GM19463 (cell line): ENCODE measurements around the gene SLC24A1.
"Not testable (repeated sequence)": the region's sequence is repeated elsewhere in the genome, so short reads cannot be mapped to it uniquely, and the experiment has no call there.

ENCODE experiments used
- ATAC-seq: cut with Tn5 transposase; IDR thresholded peaks from one replicate; pipeline ENCODE4 v1.9.1; 2021; ENCODE audit warnings: mild to moderate bottlenecking, moderate library complexity; ENCODE audit not compliant: unreplicated experiment

Gene SLC24A1

DNA sequence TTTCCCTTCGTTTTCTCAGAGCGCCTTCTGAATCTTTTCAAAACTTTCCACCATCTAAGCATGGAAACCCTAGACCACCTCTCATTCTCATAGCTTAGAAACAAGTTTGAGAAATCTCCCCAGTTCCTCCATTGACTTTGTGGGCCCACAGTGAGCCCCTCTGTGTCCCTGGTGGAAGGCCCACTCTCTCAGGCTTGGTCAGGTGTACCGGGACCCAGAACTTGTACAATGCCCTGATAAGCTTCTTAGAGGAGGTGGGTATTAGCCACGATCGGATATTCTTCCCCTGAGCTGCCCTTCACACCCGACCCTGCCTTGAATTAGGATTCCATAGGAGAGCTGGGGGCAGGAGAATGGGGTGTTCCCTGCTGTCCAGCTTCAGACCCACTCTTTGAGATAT is at the start of gene SLC24A1:
Gene SLC24A1, plus strand, starts transcription at position 301 of the 400 bp plus-strand sequence. CDS start 2,143 bp downstream, outside the sequence.
- ATAC-seq: no peak

DNA sequence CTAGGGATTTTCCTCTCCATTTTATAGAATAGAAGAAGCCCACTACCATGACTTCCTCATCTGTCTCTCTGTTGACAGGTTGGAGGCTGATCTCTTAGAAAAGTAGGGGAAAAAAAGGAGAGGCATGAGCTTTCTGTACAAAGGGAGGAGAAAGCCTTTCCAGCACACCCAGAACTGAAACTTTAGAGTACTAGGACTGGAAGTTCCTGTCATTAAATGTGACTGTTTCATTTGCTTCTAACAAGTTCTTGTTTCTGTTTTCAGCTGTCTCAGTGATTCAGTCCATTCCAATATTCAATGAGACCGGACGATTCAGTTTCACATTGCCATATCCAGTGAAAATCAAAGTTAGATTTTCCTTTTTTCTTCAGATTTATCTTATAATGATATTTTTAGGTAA is 49.8 kb upstream of the SLC24A1 start:
- ATAC-seq: no peak

DNA sequence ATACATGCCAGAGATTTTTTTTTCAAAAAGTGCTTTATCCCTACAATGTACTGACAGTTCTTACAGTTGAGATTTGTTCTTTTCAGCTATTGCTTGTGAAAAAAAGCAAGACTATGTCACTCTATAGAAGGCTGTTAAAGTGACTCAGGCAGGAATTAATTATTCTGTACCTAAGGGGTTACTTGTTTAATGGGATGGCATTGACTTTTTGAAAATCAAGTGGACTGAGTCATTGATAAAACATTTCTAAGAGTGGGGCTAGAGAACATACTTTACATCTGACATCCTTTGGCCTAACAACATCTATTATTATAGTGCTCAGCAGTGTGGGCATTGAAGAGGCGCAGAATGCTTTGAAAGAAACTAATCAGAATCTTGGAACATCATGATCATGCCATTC is 45.1 kb upstream of the SLC24A1 start:
- ATAC-seq: no peak

DNA sequence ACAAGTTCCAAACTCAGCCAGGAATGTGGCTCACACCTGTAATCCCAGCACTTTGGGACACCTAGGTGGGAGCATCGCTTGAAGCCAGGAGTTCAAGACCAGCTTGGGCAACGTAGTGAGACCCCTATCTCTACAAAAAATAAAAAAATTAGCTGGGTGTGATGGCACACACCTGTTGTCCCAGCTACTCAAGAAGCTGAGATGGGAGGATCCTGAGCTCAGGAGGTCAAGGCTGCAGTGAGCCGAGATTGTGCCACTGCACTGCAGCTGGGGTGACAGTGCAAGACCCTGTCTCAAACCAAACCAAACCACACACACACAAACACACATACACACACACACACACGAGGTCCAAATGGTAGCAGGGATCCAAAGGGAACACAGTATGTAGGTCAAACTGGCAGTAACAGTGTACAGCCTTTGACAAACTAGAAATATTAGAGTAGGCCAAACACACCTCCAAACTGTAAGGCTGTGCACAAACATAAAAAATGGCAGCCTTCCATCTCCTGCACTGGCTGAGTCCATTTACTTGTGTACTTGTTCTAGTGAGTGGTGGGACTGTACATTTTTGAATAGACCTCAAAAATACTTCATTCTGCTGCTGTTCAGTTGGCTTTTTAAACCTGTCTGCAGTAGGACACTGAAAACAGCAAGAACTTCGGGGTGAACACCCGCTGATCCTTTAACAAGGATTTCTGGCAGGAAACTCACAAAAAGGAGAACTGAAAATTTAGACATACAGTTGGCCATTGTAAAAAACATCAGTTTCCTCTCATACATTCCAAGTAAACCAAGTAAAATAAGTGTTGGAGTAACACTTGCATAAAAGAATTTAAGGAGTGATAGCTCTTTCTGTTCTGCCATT is 44.4 kb upstream of the SLC24A1 start:
- no peak for ATAC-seq

DNA sequence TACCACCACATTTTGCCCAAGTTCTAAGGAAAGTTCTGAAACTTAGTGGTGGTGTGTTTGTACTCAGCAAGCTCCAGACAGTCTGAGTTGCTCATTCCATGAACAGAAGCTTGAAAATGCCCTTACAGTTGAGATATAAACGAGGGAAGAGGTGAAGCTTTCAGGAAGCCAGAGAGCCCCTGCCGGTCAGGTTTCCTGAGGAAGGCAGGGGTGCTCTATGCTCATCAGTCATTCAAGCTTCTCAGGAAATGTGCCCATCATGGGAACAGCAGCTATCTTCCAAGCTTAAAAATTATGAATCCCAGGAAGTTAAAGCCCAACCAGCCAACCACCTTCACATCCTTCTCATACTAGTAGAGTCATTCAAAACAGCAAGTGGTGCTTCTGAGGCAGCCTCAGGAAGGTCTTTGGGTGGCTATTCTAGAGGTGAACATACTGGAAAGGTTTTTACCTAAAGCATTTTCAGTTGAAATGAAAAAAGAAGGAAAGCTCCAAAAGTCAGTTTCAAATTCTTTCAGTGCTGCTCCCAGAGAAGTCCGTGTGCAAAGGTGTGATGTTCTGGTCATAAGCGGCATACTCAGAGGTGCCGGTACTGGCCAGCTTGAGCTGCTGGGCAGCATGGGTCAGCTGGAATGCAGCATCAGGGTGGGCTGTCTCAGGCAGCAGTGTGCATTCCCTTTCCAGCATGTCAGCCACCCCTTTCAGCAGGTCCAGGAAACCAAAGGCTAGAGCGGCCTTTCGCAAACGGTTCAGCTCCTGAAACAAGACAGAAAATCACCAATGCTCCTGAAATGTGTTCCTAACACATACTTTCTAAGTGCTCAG is 42.6 kb upstream of the SLC24A1 start:
- ATAC-seq: no peak

DNA sequence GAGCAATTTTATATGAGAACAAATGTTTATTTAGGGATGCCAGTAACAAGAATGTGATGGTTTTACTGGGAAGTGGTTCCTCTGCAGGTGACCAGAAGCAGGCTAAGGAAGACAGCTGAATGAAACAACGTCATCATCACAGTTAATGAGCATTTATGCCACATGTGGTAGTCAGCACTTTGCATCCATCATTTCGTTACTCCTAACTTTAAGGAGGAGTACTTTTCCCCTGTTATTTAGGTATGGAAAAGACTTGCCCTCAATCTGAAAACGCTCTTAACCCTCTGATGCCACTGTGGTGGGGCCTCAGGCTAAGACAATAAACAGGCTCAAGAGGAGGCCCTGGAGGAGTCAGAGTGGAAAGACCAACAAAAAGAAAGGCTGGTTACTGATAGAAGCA is 42.0 kb upstream of the SLC24A1 start:
- ATAC-seq: no peak

DNA sequence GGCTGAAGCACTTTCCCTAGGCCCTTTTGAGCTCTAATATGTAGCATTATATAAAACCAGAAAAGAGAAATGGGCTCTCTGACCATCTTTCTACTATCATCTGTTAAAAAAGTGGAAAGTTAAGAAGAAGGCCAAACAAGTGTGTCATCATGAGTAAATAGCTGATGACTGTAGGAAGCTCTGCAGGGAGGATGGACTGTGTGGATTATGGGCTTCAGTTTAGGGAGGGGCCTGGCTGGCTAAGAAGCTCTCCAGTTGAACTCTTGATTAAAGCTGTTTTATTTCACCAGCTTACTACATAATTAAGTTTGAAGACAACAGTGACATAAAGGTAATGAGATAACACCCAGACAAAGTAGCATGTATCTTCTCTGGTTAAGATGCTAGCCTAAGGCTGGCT is 41.5 kb upstream of the SLC24A1 start:
- no peak for ATAC-seq

DNA sequence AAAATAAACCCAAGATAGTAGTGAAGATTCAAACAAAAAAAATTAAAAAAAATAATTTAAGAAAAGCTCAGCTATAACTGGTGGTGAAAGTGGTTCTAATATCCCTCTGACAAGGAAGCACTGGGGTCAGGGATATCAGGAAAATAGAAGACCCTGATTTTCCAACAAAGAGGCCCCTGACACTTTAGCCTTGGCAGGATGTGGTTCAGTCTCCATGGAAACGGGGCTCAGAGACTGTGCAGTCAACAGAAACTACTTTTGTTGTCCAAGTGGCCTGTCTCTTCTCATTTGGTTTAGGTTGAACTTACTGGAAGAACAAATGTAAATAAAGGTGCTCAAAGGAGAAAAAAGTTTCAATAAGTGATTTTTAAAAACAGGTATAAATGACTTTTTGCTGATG is 38.0 kb upstream of the SLC24A1 start:
- ATAC-seq: no peak

DNA sequence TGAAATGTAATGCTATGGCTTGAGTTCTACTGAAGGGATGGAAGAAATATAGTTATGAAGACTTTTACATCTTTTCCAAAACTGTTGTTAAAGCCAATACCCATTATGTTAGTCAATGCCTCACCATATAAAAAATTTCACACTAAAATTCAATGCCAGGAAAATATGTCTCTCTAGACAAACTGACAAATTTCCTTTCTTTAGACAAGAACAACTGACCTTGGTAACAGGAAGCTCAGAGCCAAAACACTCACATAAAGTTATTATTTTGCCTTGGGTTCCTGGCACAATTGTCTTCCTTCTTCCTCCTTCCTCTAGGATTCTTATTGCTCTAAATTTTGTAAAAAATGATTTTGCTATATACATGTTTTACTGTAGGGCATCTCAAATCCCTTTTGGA is 37.5 kb upstream of the SLC24A1 start:
- no peak for ATAC-seq

DNA sequence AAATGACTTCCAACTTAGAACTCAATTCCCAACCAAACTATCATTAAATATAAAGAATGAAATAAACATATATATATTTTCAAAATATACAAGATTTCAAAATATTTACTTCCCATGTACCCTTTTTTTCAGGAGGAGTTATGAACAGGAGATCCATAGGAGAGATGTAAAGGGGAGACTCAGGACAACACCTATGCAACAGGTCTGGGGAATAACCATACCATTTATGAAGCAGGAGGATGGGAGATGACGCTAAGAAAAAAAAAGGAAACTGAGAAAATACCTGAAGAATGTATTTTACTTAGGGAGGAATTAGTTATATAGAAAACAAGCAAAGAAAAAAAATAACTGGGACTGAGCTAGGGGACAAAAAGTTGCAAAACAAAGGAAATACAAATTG is 34.6 kb upstream of the SLC24A1 start:
- no peak for ATAC-seq

DNA sequence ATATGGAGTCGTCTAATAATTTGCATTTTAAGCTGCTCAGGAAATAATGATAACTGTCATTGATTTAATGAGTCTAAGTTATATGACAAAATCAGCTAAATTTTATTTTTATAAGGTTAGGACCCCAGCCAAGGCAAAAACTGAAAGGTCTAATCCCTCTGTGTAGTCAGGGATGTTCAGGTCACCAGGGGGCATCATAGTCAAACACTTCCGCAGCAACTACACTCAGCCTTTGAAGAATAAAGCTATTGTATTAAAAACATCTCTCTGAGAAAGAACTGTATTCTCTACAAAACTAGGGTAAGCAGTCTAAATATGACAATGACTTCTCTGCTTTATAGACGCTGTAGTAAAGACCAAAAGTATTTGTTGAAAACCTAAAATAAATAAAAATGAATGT is 25.8 kb upstream of the SLC24A1 start:
- no peak for ATAC-seq

DNA sequence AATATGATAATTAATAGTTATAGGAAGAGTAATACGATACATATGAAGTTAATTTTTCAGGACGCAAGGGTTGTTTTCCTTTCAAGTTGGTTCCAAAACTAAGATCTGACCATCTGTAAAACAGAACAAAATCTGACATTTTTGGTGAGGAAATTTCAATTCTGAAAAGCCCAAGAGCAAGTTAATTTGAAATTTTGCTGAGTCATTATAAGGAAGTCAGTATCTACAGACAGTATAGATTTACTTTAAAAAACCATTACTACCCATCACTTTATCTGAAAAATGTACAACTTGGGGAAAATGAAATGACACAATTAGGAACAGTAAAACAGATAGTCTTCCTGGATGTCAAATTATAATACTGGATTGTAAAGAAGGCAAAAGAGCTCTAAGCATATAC is 23.3 kb upstream of the SLC24A1 start:
- no peak for ATAC-seq

DNA sequence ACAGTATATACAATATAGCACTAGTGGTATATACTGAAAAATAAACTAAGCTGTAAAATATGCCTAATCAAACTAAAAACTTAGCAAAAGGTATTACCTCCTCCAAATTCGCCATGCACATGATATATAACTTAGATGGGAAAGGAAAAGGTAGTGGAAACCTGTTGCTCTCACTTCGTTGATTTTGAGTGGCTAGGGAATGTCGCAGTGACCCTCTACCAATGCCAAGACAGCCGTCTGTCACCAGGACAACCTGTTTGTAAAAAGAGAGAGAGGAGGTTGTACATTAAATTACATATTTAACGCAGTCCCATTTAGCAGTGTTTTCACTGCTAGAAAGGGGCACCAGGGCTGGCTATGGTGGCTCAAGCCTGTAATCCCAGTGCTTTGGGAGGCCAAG is 22.1 kb upstream of the SLC24A1 start:
- ATAC-seq: no peak

DNA sequence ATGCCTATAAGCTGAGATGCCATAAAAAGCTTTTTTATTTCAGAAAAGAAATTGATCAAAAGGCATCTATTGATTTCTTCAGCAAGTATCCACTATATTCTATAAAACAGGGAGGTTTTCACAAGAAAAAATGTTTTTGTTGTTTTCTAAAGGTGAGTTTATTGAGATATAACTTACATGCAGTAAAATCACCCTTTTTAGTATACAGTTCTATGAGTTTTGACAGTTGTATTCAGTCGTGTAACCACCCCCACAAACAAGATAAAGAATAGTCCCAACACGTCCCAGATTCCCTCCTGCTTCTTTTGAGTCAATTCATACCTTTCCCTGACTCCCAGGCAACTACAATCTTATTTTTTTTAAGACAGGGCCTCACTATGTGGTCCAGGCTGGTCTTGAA is 18.6 kb upstream of the SLC24A1 start:
- no peak for ATAC-seq

DNA sequence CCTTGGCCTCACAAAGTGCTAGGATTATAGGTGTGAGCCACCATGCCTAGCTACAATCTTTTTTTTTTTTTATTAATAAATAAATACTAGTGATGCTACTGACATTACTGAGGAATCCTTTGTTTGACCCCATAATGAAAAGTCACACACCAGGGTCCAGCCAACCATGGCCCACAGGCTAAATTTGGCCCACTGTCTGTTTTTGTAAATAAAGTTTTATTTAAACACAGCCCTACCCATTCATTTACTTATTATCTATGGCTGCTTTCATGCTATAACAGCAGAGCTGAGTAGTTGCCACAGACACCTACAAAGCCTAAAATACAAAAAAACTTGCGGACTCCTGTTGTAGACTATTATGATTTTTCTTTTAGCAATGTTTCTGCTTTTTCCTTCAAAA is 18.2 kb upstream of the SLC24A1 start:
- ATAC-seq: no peak

DNA sequence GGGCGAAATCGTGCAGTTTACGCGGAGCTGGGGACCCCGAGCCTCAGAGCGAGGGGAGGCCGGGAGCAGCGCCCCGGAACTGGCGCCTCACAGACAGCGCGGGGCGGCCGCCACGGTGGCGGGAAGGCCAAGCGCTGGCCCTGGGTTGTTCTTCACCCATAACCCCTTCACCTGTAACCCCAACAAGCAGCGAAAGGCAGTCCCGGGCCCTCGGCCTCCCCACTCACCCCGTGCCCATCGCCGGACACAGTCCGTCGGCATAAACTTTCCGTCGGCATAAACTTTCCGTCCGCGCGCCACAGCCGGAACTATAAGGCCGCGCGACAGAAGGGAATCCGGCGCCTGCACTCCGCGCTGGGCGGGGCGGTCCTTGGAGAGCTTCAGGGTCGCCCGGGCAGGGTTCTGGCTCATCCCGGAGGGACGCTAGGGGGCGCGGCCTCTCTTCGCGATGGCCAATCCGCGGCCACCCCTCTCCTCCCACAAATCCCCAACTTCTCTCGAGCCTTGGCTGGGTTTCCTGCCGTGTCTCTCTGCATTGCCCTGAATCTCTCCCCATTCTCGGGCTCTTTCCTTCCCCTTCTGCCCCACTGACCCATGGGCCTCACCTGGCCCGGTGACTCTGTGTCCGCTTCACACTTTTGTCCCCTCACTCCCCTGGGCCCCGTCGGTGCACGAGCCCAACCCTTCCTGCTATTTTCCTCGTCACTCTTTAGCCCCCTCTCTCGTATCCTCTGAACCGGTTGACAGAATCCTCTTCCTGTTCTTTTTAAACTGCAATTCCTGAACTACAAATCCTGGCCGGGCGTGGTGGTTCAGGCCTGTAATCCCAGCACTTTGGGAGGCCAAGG is 10.6 kb upstream of the SLC24A1 start, which contains the start of gene INTS14:
Gene INTS14, minus strand, starts transcription at position 261 of the 848 bp plus-strand sequence. CDS start 3,751 bp downstream, outside the sequence.
- ATAC-seq: peak; percentile 98

DNA sequence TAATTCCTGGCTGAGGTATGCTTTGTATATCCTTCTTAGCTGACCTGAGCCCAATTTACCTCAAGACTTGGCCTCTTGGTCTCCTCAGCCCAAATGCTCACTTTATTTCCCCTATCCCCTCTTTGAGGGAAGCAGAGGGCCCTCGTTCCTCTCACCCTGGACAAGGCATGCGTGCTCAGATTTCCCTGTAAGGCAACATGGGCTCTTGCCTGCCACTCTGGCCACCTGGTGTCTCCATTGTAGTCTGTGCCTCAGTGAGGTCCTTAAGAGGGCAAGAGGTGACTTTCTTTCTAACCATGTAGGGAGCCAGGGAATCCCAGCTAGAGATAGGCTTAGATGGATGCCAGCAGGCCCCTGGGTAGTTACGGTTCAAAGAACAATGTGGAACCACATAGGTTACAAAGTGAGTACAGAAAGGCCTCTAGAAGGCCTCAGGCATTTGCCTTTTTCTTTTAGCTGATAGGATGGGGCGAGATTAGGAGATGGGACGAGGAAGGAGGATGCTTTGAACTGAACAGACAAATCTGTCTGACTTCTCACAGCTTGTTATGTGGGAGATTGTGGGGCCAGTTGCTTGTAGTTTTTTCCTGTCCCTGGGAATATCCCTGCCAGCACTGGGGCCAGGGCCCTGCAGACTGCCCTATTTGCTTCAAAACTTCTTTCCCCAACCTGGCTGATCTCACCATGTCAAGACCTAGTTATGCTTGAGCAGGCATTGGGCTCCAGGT is 9.7 kb upstream of the SLC24A1 start:
- ATAC-seq: no peak

DNA sequence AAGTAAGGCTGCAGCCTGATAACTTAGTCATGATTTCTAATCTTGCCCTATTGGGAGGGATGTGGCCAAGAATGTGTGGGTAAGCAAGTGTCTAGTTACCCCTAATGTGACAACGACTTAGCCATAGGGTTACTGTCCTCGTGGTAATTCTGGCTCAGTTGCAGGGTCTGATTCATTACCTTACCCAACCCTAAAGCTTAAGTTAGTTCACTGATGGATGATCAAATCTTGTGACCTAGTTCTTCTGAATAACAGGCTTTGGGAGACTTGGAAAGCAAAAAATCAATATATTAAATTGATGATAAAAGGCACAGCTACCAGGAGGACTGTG is 9.2 kb upstream of the SLC24A1 start:
- no peak for ATAC-seq

DNA sequence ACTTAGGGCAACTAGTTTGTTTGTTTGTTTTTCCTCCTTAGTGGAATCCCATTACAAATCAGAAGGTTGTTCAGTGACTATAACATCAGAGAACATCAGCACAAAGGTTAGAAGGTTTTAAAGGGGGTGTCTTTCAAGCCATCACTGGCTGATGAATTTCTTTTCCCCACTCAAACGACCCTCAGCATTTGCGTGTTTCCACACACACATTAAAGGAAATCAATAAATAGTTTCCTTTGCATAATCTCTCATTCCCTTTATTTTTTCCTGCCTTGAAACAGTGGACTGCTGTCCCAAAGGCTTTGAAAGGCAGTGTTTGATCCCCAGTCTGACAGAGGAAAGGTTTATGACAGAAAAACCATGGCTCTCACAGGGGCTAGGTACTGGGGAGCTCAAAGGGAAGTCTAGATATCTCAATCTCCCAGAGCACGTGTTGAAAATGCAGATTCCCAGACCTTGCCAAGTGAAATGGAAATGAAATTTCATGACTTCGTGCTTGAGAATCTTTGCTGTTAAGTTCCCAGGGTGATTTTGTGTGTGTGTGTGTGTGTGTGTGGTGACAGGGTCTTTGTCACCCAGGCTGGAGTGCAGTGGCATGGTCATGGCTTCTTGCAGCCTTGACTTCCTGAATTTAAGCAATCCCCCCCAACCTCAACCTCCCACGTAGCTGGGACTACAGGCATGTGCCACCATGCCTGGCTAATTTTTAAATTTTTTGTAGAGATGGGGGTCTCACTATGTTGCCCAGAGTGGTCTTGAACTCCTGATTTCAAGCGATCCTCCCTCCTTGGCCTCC is 8.6 kb upstream of the SLC24A1 start:
- no peak for ATAC-seq

DNA sequence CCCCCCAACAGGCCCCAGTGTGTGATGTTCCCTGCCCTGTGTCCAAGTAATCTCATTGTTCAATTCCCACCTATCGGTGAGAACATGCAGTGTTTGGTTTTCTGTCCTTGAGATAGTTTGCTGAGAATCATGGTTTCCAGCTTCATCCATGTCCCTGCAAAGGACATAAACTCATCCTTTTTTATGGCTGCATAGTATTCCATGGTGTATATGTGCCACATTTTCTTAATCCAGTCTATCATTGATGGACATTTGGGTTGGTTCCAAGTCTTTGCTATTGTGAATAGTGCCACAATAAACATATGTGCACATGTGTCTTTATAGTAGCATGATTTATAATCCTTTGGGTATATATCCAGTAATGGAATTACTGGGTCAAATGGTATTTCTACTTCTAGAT is 5.9 kb upstream of the SLC24A1 start:
- ATAC-seq: not testable (repeated sequence)
